T-helper 9 cell (primary cell): Measurements from ENCODE around the gene DACT2.

Experiments
- DNase-seq: peaks from one replicate; pipeline ENCODE4 v3.0.0-alpha.2; 2020

Gene DACT2

DNA sequence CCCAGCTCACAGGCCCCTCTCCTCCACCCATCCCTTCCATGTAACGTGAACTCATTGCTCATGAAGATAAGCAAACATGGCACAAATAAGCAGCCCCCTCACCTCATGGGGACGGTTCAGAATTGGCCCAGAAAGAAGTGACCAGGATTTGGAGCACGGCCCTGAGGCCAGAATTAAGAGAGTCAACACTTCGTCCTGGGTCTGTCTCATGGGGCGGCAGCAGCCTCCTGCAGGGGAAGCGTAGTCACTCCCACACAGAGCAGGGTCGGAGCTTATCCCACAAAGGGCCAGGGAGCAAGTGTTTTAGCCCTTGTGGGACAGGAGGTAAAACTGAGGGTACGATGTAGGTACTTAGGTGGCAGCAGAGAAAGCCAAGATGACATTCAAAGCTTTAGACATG, 28.6 kb upstream of the DACT2 start:
- DNase-seq = no peak

DNA sequence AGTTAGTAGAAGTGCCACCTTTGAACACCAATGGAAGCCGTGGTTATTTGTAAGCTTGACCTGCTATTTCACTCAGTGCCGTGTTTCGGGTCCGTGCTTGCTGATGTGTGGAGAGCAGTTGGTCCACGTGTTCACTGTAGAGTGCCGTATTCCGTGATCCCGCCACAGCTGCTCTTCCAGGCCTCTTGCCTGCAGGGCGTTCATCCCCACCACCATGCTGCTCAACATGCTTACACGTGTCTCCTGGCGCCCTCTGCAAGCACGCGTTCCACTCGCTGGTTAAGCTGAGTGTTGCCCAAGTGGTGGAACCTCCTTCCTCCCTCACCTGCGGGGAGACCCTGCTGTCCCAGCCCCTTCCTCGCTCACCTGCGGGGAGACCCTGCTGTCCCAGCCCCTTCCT, 28.0 kb upstream of the DACT2 start:
- no peak for DNase-seq

DNA sequence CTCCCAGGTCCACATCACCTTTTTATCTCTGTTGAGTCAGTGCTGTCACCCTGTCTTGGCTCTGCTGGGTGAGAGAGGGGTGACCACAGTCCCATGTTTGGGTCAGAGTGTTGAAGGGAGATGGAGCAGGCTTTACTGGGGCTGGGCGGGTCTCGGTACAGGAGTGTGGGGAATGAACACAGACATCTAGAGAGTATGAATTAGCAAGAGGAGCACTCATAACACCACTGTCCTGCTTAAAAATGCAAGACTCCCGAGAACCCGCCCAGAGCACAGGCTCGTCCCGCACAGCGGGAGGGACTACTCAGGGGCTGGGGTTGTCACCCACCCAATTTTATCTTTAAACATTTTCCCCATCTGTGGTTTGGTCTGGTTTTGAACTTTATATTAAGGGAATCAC, 27.5 kb upstream of the DACT2 start:
- no peak for DNase-seq

DNA sequence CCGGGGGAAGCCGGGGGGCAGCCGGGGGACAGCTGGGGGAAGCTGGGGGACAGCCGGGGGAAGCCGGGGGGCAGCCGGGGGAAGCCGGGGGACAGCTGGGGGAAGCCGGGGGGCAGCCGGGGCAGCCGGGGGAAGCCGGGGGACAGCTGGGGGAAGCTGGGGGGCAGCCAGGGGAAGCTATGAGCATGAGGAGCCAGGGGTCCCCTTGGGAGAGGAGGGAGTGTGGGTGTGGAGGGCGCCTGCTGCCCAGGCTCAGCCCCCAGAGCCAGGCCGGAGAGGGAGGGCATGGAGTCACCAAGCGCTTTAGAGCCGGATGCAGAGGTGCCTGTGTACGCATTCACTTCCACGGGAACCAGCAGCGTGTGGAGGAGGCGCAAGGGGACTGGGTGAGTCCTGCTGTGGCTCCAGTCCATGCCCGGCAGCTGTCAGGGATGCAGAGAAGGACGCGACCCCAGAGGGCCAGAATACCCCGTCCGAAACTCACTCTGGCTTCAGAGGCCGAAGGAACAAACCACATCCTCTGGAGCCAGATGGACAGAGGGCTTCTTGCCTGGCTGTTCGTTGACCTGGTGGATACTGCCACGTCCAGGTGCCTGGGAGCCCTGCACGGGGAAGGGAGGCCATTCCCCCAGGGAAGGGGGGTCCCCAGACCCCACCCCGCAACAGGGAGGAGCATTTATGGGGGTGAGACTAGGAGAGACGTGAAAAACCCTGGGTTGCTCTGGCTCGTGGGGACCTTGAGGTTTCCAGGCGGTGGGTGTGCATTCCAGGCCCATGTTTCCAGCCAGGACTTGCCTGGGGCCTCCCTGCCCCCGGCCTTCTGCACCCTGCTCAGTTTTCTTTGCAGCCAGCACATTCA, 26.5 kb upstream of the DACT2 start:
- no peak for DNase-seq

DNA sequence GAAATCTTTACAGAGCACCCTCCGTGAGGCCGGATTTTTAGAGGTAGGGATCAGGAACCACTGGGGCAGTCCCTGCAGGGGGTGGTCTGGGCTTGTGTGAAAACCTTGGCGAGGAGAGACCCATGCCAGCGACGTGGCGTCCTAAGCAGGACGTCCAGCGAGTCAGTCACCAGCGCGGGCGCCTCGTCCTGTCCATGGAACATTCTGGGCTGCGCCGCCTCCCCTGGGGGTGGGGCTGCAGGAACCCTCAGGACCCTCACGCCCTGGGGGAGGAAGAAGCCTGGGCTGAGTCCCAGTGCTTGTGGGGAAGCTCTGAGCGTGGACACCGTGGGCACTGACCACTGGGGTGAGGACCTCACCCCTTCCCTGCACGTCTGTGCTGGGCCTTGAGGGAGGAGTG, 25.7 kb upstream of the DACT2 start:
- no peak for DNase-seq

DNA sequence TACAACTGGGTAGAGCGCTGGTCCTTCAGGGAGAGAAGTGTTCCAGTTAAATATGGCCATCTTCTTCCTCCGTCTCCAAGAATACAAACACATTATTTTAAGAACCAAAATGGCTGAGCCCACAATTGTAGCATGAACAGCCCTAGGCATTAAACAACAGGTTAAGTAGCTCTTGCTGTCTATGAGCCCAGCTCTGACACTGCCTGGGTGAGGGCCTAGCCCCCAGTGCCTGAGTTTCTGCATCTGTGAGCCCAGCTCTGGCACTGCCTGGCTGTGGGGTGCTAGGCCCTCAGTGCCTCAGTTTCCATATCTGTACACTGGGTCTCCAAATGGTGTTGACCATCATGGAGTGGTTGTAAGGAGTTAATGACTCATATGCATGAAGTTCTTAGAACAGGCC, 24.8 kb upstream of the DACT2 start:
- no peak for DNase-seq

DNA sequence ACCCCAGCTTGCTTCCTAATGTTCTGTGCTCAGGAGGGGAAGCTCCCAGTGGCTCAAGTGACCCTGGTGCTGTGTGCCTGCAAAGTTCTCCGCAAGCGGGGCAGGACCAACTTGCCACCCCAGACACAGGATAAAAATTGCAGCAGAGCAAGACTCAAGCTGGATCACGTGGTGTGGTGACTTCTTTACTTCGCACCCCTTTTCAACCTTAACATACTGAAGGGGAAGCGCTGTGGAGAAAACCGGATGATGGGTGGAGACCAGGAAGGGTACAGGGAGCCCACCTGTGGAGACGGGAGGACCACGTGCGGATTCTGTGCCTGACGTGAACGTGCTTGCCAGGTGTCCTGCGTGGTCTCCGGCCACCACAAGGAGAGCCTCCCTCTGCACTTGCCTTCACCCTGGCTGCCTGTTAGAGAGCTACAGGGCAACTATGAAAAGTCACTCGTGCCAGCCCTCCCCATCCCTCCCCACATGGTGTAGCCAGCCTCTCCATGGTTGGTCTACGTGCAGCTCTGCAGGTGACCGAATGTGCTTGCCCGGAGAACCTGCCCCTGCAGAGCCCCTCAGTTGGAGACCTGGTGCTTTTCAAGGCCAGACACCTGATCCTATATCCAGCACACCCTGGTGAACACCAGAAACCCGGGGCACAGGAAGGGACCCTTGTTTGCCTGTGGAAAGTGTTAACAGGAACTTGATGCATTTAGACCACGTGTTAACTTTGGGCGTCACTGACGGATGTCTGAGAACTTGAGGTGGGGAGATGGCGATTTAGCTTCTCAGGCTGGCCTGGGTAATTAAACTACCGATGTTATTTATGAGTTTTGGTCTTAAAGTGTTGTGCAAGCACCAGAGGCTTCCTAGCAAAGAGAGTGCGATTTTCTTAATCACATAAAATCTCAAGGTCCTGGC, 23.9 kb upstream of the DACT2 start:
- DNase-seq = no peak

DNA sequence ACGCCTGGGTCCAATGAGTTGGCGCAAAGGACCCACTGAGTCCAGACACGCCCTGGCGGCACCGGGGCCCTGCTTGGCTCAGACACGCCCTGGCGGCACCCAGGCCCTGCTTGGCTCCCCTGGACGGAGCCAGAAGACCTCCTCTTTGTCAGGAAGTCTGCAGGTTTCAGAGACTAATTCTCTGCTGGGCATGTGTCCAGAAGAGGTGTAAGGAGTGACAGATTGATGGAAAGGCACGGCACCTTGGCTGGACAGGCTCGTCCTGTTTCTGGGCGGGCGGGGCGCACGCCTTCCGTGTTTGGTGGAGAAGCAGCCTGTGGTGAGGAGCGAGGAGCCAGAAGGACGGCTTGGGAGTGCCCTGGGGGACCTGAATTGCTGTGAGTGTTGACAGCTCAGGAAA, 23.1 kb upstream of the DACT2 start:
- no peak for DNase-seq

DNA sequence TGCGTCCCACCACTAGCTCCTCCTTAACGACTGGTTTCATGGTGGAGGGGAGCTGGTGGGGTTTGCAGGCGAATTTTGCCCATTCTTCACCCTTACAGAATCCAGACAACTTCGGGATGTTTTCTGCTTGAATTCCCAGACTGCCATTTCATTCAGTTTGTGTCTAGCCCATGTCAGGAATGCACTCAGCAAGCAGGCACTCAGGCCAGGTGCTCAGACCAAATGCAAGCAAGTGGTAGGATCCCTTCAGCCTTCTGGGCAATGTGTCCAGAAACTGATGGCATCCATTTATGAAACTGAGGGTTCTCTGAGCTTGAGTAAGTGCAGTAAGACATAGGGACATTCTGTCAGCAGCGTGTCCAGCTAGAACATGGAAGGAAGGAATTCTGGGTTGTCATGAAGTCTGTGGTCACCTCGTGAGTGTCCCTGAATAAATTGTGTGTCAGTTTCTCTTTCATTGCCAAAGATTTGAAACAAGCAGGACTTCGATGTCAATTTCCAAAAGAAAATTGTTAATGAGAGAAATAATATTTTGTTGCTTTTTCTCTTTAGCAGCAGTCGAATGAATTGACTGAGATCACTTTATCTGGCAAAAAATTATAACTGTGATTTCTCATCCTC, 21.8 kb upstream of the DACT2 start:
- DNase-seq = no peak

DNA sequence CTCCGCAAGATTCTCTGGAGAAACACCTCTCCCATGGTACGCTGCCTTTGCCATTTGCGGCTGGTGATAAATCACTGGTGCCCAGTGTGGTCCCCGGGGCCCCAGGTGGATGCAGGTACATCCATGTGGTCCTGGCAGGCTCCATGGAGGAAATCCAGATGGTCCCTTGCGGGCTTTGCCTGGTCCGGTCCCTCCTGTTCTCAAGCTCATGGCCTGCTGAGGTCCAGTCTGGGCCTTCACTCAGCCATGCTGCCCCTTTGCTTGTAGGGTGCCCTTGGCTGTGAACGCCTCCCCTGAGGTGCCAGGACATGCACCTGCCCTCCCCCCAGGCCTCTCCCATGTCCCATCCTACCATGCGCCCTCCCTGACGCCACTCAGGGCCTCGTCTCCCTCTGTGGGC, 21.2 kb upstream of the DACT2 start:
- DNase-seq = no peak

DNA sequence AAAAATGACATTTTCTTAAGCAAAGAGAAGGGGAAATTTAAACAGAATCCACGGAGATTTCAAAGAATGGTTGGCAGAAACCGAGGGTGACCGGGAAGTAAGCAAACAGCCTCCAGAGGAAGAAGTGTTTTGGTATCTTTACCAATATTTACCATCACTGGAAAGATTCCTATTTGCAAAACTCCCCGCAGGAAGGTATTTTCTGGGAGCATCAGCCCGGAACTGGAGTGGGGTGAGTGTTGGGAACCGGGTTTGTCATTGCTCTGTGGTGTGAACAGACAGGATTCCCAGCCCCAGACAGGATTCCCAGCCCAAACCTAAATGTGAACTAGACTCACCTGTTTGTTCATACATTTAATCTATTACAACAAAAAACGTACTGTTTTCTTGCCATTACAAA, 19.2 kb upstream of the DACT2 start:
- DNase-seq = no peak

DNA sequence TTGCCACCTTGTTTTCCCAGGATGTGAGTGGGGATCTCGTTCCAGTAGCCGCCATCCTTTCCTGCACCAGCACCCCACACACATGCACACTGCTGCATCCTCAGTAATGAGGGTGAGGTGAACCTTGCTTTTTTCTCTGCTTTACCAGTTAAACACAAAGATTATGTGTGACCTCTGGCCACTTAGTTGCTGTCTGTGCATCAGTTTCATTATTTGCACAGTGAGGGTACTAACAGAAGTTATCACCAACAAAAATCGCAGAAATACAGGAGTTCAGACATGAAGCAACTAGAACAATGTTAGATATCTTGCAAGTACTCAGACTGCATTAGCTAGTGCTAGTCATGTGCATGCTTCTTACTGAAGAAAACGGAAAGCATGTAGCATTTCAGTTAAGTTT, 17.4 kb upstream of the DACT2 start:
- no peak for DNase-seq

DNA sequence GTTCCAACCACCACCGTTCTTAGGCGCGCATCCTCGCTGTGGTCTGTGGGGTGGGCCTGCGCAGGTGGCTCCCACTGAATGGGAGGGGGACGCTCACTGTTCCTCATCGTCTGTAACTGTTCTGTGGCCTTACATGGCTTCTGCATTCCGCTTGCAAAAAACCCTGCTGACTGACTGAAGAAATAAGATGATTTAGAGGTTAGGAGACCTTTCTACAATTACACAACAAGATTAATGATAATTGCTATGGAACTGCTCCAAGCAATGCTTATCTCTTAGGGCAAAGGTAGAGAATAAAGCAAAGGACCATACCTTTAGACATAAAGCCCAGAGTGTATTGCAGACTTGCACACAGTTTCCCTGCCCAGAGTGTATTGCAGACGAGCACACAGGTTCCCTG, 14.4 kb upstream of the DACT2 start:
- no peak for DNase-seq

DNA sequence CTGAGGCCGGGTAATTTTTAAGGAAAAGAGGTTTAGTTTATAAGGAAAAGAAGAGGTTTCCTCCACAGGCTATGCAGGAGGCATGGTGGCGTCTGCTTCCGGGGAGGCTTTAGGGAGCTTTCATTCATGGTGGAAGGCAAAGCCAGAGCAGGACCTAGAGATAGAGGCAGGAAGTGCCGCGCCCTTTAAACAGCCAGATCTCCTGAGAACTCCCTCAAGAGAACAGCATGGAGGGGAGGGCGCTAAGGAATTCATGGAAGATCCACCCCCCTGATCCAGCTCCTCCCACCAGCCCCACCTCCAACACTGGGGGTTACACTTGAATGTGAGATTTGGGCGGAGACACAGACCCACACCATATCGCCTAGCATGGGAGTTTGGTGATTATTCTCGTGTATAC, 13.9 kb upstream of the DACT2 start:
- DNase-seq = no peak

DNA sequence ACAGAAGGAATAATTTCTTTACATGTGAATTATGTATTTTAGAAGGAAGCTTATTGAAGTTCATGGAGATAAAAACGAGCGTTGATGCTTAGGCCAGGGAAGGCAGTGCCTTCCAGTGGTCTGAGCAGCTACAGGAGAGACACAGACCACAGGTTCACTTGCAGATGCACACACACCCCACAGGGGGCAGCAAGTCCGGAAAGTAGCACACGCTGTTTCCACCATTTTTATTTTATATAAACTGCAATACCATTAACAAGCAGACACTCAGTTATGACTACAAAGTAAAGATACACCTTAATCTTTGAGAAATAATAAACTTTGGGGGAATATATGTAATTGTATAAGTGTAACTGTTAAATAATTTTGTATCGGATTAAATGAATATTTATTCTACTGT, 13.5 kb upstream of the DACT2 start:
- no peak for DNase-seq

DNA sequence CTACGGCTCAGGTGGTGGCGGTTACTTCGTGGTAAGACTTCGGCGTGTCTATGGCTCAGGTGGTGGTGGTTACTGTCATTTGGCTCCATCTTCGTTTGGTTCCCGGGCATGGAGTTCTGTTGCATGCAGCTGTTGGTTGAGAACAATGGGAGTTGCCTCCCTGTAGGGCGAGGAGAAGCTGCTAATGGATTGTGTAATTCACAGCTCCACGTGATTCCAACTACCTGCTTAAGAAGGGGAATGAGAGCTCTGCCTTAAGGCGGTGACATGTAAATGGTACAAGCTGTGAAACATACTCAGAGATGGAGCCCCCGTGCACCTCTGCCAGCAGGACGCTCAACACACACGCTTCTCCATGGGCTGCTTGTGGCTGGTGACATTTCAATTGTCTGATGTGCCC, 12.4 kb upstream of the DACT2 start:
- no peak for DNase-seq

DNA sequence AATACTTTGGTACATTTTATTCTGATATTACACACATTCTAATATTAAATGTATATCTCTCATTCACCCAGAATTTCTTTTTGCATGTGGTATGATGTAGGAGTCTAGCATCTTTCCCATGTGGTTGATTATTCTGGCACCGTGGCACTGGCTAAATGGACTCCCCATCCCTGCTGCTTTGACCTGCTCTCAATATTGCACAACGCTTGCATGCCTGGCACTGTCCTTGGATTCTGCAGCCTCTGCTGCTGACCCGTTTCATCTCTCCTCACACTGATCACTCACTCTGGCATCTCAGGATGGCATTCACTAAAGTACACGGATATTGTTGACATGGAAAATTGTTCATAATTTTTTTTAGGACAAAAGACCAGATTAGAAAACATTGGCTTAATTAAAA, 11.5 kb upstream of the DACT2 start:
- DNase-seq = no peak

DNA sequence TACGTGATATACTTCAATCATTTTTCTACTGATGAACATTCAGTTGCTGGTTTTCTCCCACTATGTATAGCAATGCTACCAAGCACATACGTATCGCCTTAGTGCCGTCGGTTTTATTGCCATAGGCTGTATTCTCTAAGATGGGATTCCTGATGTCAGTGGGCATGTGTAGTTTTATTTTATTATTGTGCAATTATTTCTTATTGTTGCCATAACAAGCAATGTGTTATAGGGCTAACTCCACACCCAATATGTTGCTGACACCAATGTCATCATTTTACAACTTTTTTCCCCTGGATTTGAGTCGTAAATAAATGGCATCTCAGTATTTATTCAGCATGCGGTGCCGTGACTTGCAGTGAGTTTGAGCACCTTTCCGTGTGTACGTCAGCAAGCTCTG, 10.8 kb upstream of the DACT2 start:
- DNase-seq = no peak

DNA sequence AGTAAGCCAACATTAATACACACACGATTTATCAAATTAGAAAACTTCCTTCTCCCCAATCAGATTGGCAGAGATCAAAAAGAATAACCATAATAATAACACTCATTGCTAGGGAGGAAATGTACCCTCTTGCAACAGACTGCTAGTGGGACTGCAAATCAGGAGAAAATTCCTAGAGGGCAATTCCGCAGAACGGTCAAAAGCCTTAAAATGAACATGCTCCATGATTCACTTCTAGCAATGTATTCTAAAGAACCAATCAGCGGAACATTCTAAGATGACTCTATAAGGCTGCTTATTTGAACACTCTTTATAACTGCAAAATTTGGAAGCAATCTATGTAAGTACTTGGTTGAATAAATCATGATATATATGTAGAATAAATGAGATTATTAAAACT, 8.5 kb upstream of the DACT2 start:
- no peak for DNase-seq

DNA sequence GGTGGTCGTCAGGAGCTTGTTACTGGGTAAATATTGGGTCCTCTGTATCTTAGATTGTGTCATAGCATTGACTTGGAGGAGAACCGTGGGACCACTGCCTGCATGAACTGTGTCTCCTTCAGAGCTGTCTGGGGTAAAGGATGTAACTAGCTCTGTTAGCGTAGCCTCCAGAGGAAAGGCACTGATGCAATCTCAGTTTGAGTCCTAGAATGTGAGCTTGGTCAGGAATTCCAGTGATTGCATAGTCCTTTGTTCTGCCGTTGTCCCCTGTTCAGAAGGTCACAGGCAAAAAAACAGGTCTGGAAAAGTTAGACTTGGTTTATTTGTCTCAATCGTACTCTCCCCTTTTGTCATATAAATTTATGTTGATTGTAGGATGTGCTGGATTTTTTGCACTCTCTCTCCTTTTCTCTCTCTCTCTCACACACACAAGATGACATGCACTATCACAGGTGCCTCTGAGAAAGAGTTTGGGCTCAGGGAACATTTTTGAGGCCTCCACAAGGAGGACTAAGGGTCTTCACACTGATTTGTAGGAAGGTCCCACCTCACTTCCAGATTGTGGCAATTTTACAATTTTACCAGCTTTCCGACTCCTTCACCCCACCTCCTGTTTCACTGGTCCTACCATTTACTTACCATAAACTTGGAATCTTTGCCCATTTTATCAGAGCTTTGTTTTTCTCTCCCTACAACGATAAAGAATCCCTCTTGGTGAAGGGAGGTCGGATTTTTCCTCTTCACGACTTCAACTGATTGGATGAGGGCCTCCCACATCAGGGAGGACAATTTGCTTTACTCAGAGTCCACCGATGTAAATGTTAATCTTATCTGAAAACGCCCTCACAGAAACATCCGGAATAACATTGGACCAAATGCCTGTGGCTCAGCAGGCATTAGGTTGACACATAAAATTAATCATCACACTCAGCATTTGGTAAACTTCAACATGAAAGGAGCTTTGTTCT, 7.0 kb upstream of the DACT2 start:
- DNase-seq = no peak

DNA sequence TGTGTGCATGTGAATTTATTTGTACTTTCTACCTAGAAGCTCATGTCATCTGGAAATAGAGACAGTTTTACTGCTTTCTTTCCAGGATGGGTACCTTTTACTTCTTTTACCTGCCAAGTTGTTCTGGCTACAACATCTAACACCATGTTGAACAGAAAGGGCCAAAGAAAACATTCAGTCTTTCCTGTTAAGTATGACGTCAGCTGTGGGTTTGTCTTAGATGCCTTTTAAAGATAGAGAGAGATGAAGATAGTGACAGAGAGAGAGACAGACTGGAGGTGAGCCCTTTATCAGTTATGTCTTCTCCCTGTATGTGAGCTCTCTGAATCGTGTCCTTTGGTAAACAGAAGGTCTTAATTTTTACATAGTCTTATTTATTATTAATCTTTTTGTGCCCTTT, 3.4 kb upstream of the DACT2 start:
- no peak for DNase-seq

DNA sequence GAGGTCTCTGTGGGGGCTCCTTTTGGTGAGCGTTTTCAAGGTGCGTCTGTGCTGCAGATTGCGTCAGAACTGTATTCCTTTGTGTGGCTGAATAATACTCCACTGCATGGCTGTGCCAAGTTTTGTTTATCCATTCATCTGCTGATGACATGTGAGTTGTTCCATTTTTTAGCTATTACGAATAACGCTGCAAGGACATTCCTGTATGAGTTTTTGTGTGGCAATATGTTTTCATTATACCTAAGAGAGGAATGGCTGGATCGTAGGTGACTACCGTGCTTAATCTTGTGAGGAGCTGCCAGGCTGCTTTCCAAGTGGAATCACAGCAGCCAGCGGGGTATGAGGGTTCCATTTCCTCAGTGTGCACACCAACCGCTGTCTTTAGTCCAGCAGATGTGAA, 1.1 kb upstream of the DACT2 start:
- DNase-seq = no peak
